H1 (cell line): ENCODE results near the gene ABCA2. TPM values are rescaled to one million over a fixed set of nuclear protein-coding genes. Genes with fewer than 3 reads are reported as not detected.

ENCODE experiments used
- HDAC6 ChIP-seq: IDR thresholded peaks from one replicate; pipeline ENCODE4 v1.7.1; 2012; ENCODE audit warnings: low read depth, mild to moderate bottlenecking, inconsistent platforms, low read length, moderate library complexity
- NANOG ChIP-seq: IDR thresholded peaks from 2 replicates; pipeline ENCODE4 v1.6.1; 2011; ENCODE audit warnings: low read length, low read depth, mild to moderate bottlenecking, inconsistent platforms; ENCODE audit not compliant: insufficient read depth, poor library complexity, severe bottlenecking
- SIRT6 ChIP-seq: IDR thresholded peaks from one replicate; pipeline ENCODE4 v1.7.1; 2012; ENCODE audit warnings: low read length, inconsistent platforms
- polyA plus RNA-seq, 7 experiments: library from polyadenylated mRNA; depleted of rRNA in 3 of 7; stranded (reverse) in 5 of 7; unstranded in 2 of 7; fragments of >200 nt in 5 of 7; fragments of 200-250 nt in 2 of 7; gene quantifications; 1 replicate in 5 of 7; 2 replicates in 1 of 7; 4 replicates in 1 of 7; pipeline versions ENCODE4 v1.2.1 to v1.2.3, GENCODE V29; 2011 to 2013; ENCODE audit warnings: missing spikeins in 2 of 7, mixed read lengths in 2 of 7
- total RNA-seq: library from RNA; stranded (reverse); fragmentation: NEBNext Ultra II Directional; extraction: Animal tissue kit (Norgen Biotek cat#: 25700); gene quantifications from 2 replicates; pipeline ENCODE4 v1.2.1, GENCODE V29; 2021

Gene ABCA2
- total and polyA plus RNA-seq, 2 of the 8 experiments (the other 6 are each of a cell fraction or from before 2014, with no cell fraction given) = 12.5 to 14.3 TPM

- TF ChIP-seq HDAC6 (no peak), SIRT6 (no peak), NANOG (no peak)
These were observed 38.2 kb upstream of the ABCA2 start (continued) for GRCh38 chr9:137066096-137066861.
